Liver (tissue), 9 donors: ENCODE data around the gene BPHL. TPM values are rescaled to one million over a fixed set of nuclear protein-coding genes. Genes with fewer than 3 reads are reported as not detected.

Source experiments
- DNase-seq: peaks from one replicate; pipeline ENCODE4 v3.0.0-alpha.2; 2017; ENCODE audit warnings: low spot score
- H3K27ac ChIP-seq, 2 donors: one replicate each; pipeline ENCODE4 v1.7.0; 2013; ENCODE audit warnings: inconsistent platforms in 2 of 2, low read length in 2 of 2, control low read depth in 1 of 2, low read depth in 1 of 2, mild to moderate bottlenecking in 1 of 2
- H3K27me3 ChIP-seq, 4 donors: one replicate each; pipeline versions ENCODE4 v1.6.1 to v1.7.0; 2013; ENCODE audit warnings: low read length in 3 of 4, inconsistent platforms in 1 of 4, mild to moderate bottlenecking in 1 of 4, moderate library complexity in 1 of 4; ENCODE audit not compliant: control insufficient read depth in 4 of 4, insufficient read depth in 4 of 4
- H3K36me3 ChIP-seq, 4 donors: one replicate each; pipeline versions ENCODE4 v1.6.1 to v1.7.0; 2013; ENCODE audit warnings: low read length in 3 of 4, mild to moderate bottlenecking in 3 of 4, low read depth in 1 of 4, moderate library complexity in 1 of 4; ENCODE audit not compliant: control insufficient read depth in 4 of 4, insufficient read depth in 3 of 4
- H3K4me1 ChIP-seq, 4 donors: one replicate each; pipeline versions ENCODE4 v1.6.1 to v1.7.0; 2013; ENCODE audit warnings: low read length in 3 of 4, mild to moderate bottlenecking in 3 of 4, moderate library complexity in 1 of 4; ENCODE audit not compliant: control insufficient read depth in 4 of 4, insufficient read depth in 4 of 4
- H3K4me3 ChIP-seq, 3 donors: one replicate each; pipeline versions ENCODE4 v1.6.1 to v1.7.0; 2013; ENCODE audit warnings: low read length in 3 of 3, control low read depth in 1 of 3, low read depth in 1 of 3, mild to moderate bottlenecking in 1 of 3
- H3K9ac ChIP-seq, 2 donors: one replicate each; pipeline ENCODE4 v1.7.0; 2013; ENCODE audit warnings: low read length in 2 of 2, mild to moderate bottlenecking in 2 of 2, moderate library complexity in 2 of 2, control low read depth in 1 of 2, low read depth in 1 of 2
- H3K9me3 ChIP-seq, 4 donors: one replicate each; pipeline versions ENCODE4 v1.6.1 to v1.7.0; 2013; ENCODE audit warnings: low read length in 3 of 4; ENCODE audit not compliant: control insufficient read depth in 4 of 4
- ATF3 ChIP-seq: IDR thresholded peaks from 2 replicates; pipeline ENCODE4 v1.6.1; 2016; ENCODE audit warnings: antibody characterized with exemption
- CTCF ChIP-seq: fragments of 150-350 bp; IDR thresholded peaks from 2 replicates; pipeline ENCODE4 v1.5.1; 2017; ENCODE audit warnings: improper control_type of control experiment, low read depth, low read length; ENCODE audit not compliant: missing input control
- EGR1 ChIP-seq, 2 donors: IDR thresholded peaks; 2 replicates each; pipeline ENCODE4 v1.6.1; 2016 to 2018; ENCODE audit warnings: antibody characterized with exemption in 2 of 2, low read depth in 2 of 2
- FOXA1 ChIP-seq: IDR thresholded peaks from 2 replicates; pipeline ENCODE4 v1.6.1; 2016; ENCODE audit warnings: antibody characterized with exemption
- FOXA2 ChIP-seq: IDR thresholded peaks from 2 replicates; pipeline ENCODE4 v1.6.1; 2016; ENCODE audit warnings: antibody characterized with exemption
- GABPA ChIP-seq, 2 donors: IDR thresholded peaks in 1 of 2; conservative IDR thresholded peaks in 1 of 2; 2 replicates each; pipeline ENCODE4 v1.6.1; 2016; ENCODE audit warnings: antibody characterized with exemption in 2 of 2, mild to moderate bottlenecking in 1 of 2, moderate library complexity in 1 of 2
- HNF4A ChIP-seq, 2 donors: conservative IDR thresholded peaks; 2 replicates each; pipeline ENCODE4 v1.6.1; 2016; ENCODE audit warnings: antibody characterized with exemption in 2 of 2, mild to moderate bottlenecking in 2 of 2
- HNF4G ChIP-seq: IDR thresholded peaks from 2 replicates; pipeline ENCODE4 v1.6.1; 2016; ENCODE audit warnings: antibody characterized with exemption
- JUND ChIP-seq, 2 donors: IDR thresholded peaks; 2 replicates each; pipeline ENCODE4 v1.6.1; 2016; ENCODE audit warnings: antibody characterized with exemption in 2 of 2
- MAX ChIP-seq: IDR thresholded peaks from 2 replicates; pipeline ENCODE4 v1.6.1; 2016; ENCODE audit warnings: antibody characterized with exemption
- NR2F2 ChIP-seq: IDR thresholded peaks from 2 replicates; pipeline ENCODE4 v1.6.1; 2016; ENCODE audit warnings: antibody characterized with exemption
- RAD21 ChIP-seq, 2 donors: IDR thresholded peaks; 2 replicates each; pipeline ENCODE4 v1.6.1; 2016; ENCODE audit warnings: antibody characterized with exemption in 2 of 2, mild to moderate bottlenecking in 2 of 2
- RXRA ChIP-seq, 2 donors: IDR thresholded peaks; 2 replicates each; pipeline ENCODE4 v1.6.1; 2017 to 2018; ENCODE audit warnings: antibody characterized with exemption in 2 of 2, mild to moderate bottlenecking in 1 of 2
- SP1 ChIP-seq: IDR thresholded peaks from 2 replicates; pipeline ENCODE4 v1.6.1; 2018; ENCODE audit warnings: antibody characterized with exemption, mild to moderate bottlenecking
- TAF1 ChIP-seq: conservative IDR thresholded peaks from 2 replicates; pipeline ENCODE4 v1.6.1; 2016; ENCODE audit warnings: antibody characterized with exemption, mild to moderate bottlenecking
- YY1 ChIP-seq: IDR thresholded peaks from 2 replicates; pipeline ENCODE4 v1.6.1; 2016; ENCODE audit warnings: antibody characterized with exemption, mild to moderate bottlenecking
- ZBTB33 ChIP-seq: IDR thresholded peaks from 2 replicates; pipeline ENCODE4 v1.6.1; 2016; ENCODE audit warnings: antibody characterized with exemption
- WGBS: extraction: QIAGEN DNeasy Blood & Tissue Kit; methylation state at CpG from one replicate; pipeline ENCODE4 v1.1.7; 2013; 5-methylcytosine and 5-hydroxymethylcytosine counted together
- polyA plus RNA-seq, 2 donors: library from polyadenylated mRNA; stranded (reverse) in 1 of 2; unstranded in 1 of 2; fragments of 200-250 nt in 1 of 2; fragments of >200 nt in 1 of 2; fragmentation: Nextera tagmentation in 1 of 2; extraction: Ambion mirVana in 1 of 2; gene quantifications; one replicate each; pipeline versions ENCODE4 v1.2.1 to v1.2.3, GENCODE V29; 2013 to 2015
- total RNA-seq, 2 donors: library from RNA; depleted of rRNA; stranded (reverse); fragments of >200 nt; gene quantifications; one replicate each; pipeline ENCODE4 v1.2.3, GENCODE V29; 2014
- TF ChIP-seq, protein P1 (sequence below): IDR thresholded peaks from 2 replicates; pipeline ENCODE4 v1.6.1; 2016; ENCODE audit warnings: antibody characterized with exemption, mild to moderate bottlenecking
- donor health status: healthy.
- donor health status: healthy.
- donor health status: healthy.
- donor health status: healthy.
- donor health status: healthy.

BPHL gene
- total and polyA plus RNA-seq, 4 donors: 16.0 to 90.8 (median 31.5) TPM

DNA sequence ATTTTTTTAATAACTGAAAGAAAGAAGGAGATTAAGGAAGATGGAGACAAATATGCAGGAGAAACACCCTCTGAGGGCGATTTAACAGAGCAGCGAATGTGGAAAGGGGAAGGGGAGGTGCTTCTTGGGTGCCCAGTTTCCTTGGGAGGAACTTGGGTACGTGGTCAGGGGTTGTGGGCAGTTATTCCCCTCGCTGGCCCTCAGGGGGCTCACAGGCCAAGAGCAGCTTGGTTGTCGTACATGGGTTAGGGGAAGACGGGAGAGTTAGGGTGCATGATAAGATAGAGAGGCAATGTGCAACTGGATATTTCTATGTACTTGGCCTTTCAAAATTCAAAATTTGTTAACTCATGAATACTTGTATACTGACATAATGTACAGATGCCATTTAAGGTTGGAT lies 45.9 kb downstream of the BPHL start:
- Histone ChIP-seq H3K27me3 (no peaks in the 10 kb centered on the region), H3K4me1 (peaks cover 0 to 11% (median 4%) of the 10 kb centered on the region in 4 donors), H3K27ac (no peak overlapping the region), H3K36me3 (no peaks in the 10 kb centered on the region), H3K9me3 (no peaks in the 10 kb centered on the region), H3K9ac (no peak overlapping the region), H3K4me3 (no peak overlapping the region)
- 95% methylated on average over 6 of the region's 6 CpGs for WGBS
- DNase-seq: no peak
- TF ChIP-seq ATF3 (no peak), MAX (no peak), HNF4G (no peak), HNF4A (conservative IDR thresholded peaks at IDR 0.05) (no peak), YY1 (no peak), GABPA (IDR thresholded peaks at IDR 0.05 in 1 of 2, conservative IDR thresholded peaks at IDR 0.05 in 1 of 2) (no peak), FOXA1 (no peak), RXRA (IDR thresholded peaks at IDR 0.05) (no peak), CTCF (no peak), TAF1 (no peak), SP1 (no peak), RAD21 (IDR thresholded peaks at IDR 0.05) (no peak), EGR1 (IDR thresholded peaks at IDR 0.05; ENCODE audit: low read depth in 2 of 2) (no peak), ZBTB33 (no peak), FOXA2 (no peak), JUND (IDR thresholded peaks at IDR 0.05) (no peak), NR2F2 (no peak)
- TF ChIP-seq, protein P1, sequence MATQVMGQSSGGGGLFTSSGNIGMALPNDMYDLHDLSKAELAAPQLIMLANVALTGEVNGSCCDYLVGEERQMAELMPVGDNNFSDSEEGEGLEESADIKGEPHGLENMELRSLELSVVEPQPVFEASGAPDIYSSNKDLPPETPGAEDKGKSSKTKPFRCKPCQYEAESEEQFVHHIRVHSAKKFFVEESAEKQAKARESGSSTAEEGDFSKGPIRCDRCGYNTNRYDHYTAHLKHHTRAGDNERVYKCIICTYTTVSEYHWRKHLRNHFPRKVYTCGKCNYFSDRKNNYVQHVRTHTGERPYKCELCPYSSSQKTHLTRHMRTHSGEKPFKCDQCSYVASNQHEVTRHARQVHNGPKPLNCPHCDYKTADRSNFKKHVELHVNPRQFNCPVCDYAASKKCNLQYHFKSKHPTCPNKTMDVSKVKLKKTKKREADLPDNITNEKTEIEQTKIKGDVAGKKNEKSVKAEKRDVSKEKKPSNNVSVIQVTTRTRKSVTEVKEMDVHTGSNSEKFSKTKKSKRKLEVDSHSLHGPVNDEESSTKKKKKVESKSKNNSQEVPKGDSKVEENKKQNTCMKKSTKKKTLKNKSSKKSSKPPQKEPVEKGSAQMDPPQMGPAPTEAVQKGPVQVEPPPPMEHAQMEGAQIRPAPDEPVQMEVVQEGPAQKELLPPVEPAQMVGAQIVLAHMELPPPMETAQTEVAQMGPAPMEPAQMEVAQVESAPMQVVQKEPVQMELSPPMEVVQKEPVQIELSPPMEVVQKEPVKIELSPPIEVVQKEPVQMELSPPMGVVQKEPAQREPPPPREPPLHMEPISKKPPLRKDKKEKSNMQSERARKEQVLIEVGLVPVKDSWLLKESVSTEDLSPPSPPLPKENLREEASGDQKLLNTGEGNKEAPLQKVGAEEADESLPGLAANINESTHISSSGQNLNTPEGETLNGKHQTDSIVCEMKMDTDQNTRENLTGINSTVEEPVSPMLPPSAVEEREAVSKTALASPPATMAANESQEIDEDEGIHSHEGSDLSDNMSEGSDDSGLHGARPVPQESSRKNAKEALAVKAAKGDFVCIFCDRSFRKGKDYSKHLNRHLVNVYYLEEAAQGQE: no peak
